GM21526 (cell line): Measurements from ENCODE around the gene ABRACL.
A peak's percentile ranks its signal among the peaks of the same experiment; 100 is the strongest.
"Not testable (repeated sequence)": the region's sequence is repeated elsewhere in the genome, so short reads cannot be mapped to it uniquely, and the experiment has no call there.

Experiments used
- ATAC-seq: cut with Tn5 transposase; IDR thresholded peaks from one replicate; pipeline ENCODE4 v1.9.1; 2021; ENCODE audit warnings: moderate library complexity; ENCODE audit not compliant: unreplicated experiment, low FRiP score

ABRACL gene

GRCh38 chr6:139028658-139029469 is at the start of gene ABRACL:
Gene ABRACL, plus strand, starts transcription at chr6:139028745. Its CDS starts 5,416 bp downstream, at chr6:139034161.
- peak; percentile 60 for ATAC-seq

GRCh38 chr6:138979365-138979764 is 49.2 kb upstream of the ABRACL start:
- ATAC-seq = no peak

GRCh38 chr6:138979813-138980668 is 48.5 kb upstream of the ABRACL start:
- no peak for ATAC-seq

- ATAC-seq = no peak
Measured at GRCh38 chr6:138981416-138981815, 47.1 kb upstream of the ABRACL start.

GRCh38 chr6:138986578-138986977 is 42.0 kb upstream of the ABRACL start:
- no peak for ATAC-seq

- ATAC-seq = peak; percentile 2
Measured at GRCh38 chr6:138987080-138987642, 41.4 kb upstream of the ABRACL start.

- ATAC-seq = peak; percentile 86
Measured at GRCh38 chr6:138987643-138988468, 40.7 kb upstream of the ABRACL start, which contains the start of gene REPS1. Gene REPS1, minus strand, starts transcription at chr6:138988253. Its CDS starts 571 bp downstream, at chr6:138987682.

GRCh38 chr6:138988469-138988834 is 40.1 kb upstream of the ABRACL start:
- peak; percentile 9 for ATAC-seq

GRCh38 chr6:138989098-138989983 is 39.2 kb upstream of the ABRACL start:
- ATAC-seq = no peak

GRCh38 chr6:138991206-138991605 is 37.3 kb upstream of the ABRACL start:
- ATAC-seq = no peak

- not testable (repeated sequence) for ATAC-seq
Measured at GRCh38 chr6:138992965-138993364, 35.6 kb upstream of the ABRACL start.

GRCh38 chr6:138993410-138993809 is 35.1 kb upstream of the ABRACL start:
- not testable (repeated sequence) for ATAC-seq

GRCh38 chr6:138996524-138996923 is 32.0 kb upstream of the ABRACL start:
- no peak for ATAC-seq

- no peak for ATAC-seq
Measured at GRCh38 chr6:138997136-138997535, 31.4 kb upstream of the ABRACL start.

GRCh38 chr6:138999949-139000725 is 28.4 kb upstream of the ABRACL start:
- ATAC-seq = no peak

- ATAC-seq = no peak
Measured at GRCh38 chr6:139003751-139004150, 24.8 kb upstream of the ABRACL start.

- ATAC-seq = no peak
Measured at GRCh38 chr6:139006477-139006876, 22.1 kb upstream of the ABRACL start.

GRCh38 chr6:139007428-139007827 is 21.1 kb upstream of the ABRACL start:
- ATAC-seq = no peak
